IMR-90 (cell line): ENCODE data around the gene LILRB1. TPM values are rescaled to one million over a fixed set of nuclear protein-coding genes. Genes with fewer than 3 reads are reported as not detected.

Source experiments
- ATAC-seq: fragments of 200-7000 bp; cut with Tn5 transposase; 2 replicates; pipeline ENCODE4 v1.9.1; 2020; ENCODE audit warnings: low read depth, mild to moderate bottlenecking, moderate library complexity
- BruUV-seq: library from RNA; stranded (reverse); fragments of 400-500 nt; replicated peaks from 2 replicates; lab custom pipeline; 2021; lab: Mats Ljungman, UMichigan
- CTCF ChIA-PET: fragments of 300-600 bp; formaldehyde crosslinking; extraction: SDS; loops from one replicate; lab custom pipeline; 2021; ENCODE audit warnings: antibody characterized with exemption; lab: Yijun Ruan, JAX
- POLR2A ChIA-PET: fragments of 300-600 bp; sonication (Branson Sonifier 250); formaldehyde crosslinking; loops from one replicate; lab custom pipeline; 2022; ENCODE audit warnings: antibody characterized with exemption; ENCODE audit not compliant: unreplicated experiment; lab: Charles Lee
- DNase-seq: peaks from one replicate; pipeline ENCODE4 v3.0.0; 2013
- H2AFZ ChIP-seq: replicated peaks from 2 replicates; pipeline ENCODE3; 2013; ENCODE audit warnings: low read length, mild to moderate bottlenecking; ENCODE audit not compliant: poor library complexity
- H2AK5ac ChIP-seq: 2 replicates; pipeline ENCODE4 v1.6.1; 2013; ENCODE audit warnings: low read depth, low read length, inconsistent platforms
- H2AK9ac ChIP-seq: replicated peaks from 2 replicates; pipeline ENCODE3; 2013; ENCODE audit warnings: mild to moderate bottlenecking, low read depth, low read length, moderate library complexity; ENCODE audit not compliant: poor library complexity
- H2BK120ac ChIP-seq: 2 replicates; pipeline ENCODE4 v1.6.1; 2013; ENCODE audit warnings: low read depth, low read length, inconsistent platforms
- H2BK15ac ChIP-seq: 3 replicates; pipeline ENCODE4 v1.6.1; 2013; ENCODE audit warnings: low read depth, low read length, inconsistent platforms
- H2BK20ac ChIP-seq: 2 replicates; pipeline ENCODE4 v1.6.1; 2013; ENCODE audit warnings: low read depth, mild to moderate bottlenecking, inconsistent platforms, low read length, moderate library complexity
- H2BK5ac ChIP-seq: 2 replicates; pipeline ENCODE4 v1.6.1; 2013; ENCODE audit warnings: mild to moderate bottlenecking, low read depth, low read length, inconsistent platforms; ENCODE audit not compliant: poor library complexity, severe bottlenecking
- H3K14ac ChIP-seq: replicated peaks from 2 replicates; pipeline ENCODE4 v1.6.1; 2013; ENCODE audit warnings: low read depth, low read length, inconsistent platforms
- H3K18ac ChIP-seq: 2 replicates; pipeline ENCODE4 v1.6.1; 2013; ENCODE audit warnings: low read depth, low read length, control low read depth
- H3K23ac ChIP-seq: 2 replicates; pipeline ENCODE4 v1.6.1; 2013; ENCODE audit warnings: low read depth, low read length, inconsistent platforms
- H3K27ac ChIP-seq: 2 replicates; pipeline ENCODE4 v1.5.1; 2013; ENCODE audit warnings: mild to moderate bottlenecking, control low read depth, low read length; ENCODE audit not compliant: insufficient read depth
- H3K27me3 ChIP-seq: 2 replicates; pipeline ENCODE4 v1.6.1; 2013; ENCODE audit warnings: low read length; ENCODE audit not compliant: control insufficient read depth, insufficient read depth
- H3K36me3 ChIP-seq: 2 replicates; pipeline ENCODE4 v1.6.1; 2013; ENCODE audit warnings: low read length, mixed read lengths; ENCODE audit not compliant: control insufficient read depth, insufficient read depth
- H3K4ac ChIP-seq: 2 replicates; pipeline ENCODE4 v1.6.1; 2013; ENCODE audit warnings: low read depth, low read length, inconsistent platforms
- H3K4me1 ChIP-seq: 2 replicates; pipeline ENCODE4 v1.6.1; 2013; ENCODE audit warnings: low read length, mixed read lengths; ENCODE audit not compliant: control insufficient read depth, insufficient read depth
- H3K4me2 ChIP-seq: 2 replicates; pipeline ENCODE4 v1.6.1; 2013; ENCODE audit warnings: low read depth, mild to moderate bottlenecking, control low read depth, low read length, moderate library complexity
- H3K4me3 ChIP-seq: 2 replicates; pipeline ENCODE4 v1.5.1; 2013; ENCODE audit warnings: low read depth, mild to moderate bottlenecking, control low read depth, low read length, moderate library complexity; ENCODE audit not compliant: insufficient read depth
- H3K56ac ChIP-seq: 2 replicates; pipeline ENCODE4 v1.6.1; 2013; ENCODE audit warnings: low read length, inconsistent platforms; ENCODE audit not compliant: insufficient read depth; ENCODE audit errors: extremely low read depth
- H3K79me1 ChIP-seq, 2 experiments: 2 replicates each; pipeline ENCODE4 v1.6.1; 2013; ENCODE audit warnings: low read length in 2 of 2, inconsistent platforms in 1 of 2, low read depth in 1 of 2
- H3K9ac ChIP-seq: 2 replicates; pipeline ENCODE4 v1.6.1; 2013; ENCODE audit warnings: low read depth, low read length, control low read depth
- H3K9me1 ChIP-seq: 2 replicates; pipeline ENCODE4 v1.6.1; 2013; ENCODE audit warnings: low read length, inconsistent platforms; ENCODE audit not compliant: insufficient read depth
- H3K9me3 ChIP-seq: 2 replicates; pipeline ENCODE4 v1.6.1; 2013; ENCODE audit warnings: low read length; ENCODE audit not compliant: control insufficient read depth, insufficient read depth
- H4K20me1 ChIP-seq: 2 replicates; pipeline ENCODE4 v1.6.1; 2013; ENCODE audit warnings: low read length, inconsistent platforms; ENCODE audit not compliant: insufficient read depth
- H4K5ac ChIP-seq: 2 replicates; pipeline ENCODE4 v1.6.1; 2013; ENCODE audit warnings: mild to moderate bottlenecking, low read depth, low read length, control low read depth
- H4K8ac ChIP-seq, 2 experiments: 2 replicates each; pipeline ENCODE4 v1.6.1; 2013; ENCODE audit warnings: low read depth in 2 of 2, low read length in 2 of 2, control low read depth in 1 of 2, inconsistent platforms in 1 of 2
- H4K91ac ChIP-seq: 2 replicates; pipeline ENCODE4 v1.6.1; 2013; ENCODE audit warnings: low read depth, low read length, inconsistent platforms; ENCODE audit not compliant: insufficient read depth
- MAFK ChIP-seq: IDR thresholded peaks from 2 replicates; pipeline ENCODE4 v1.6.1; 2012; ENCODE audit warnings: low read depth, low read length, improper control_type of control experiment
- WGBS, 2 experiments: methylation state at CpG; one replicate each; pipeline versions ENCODE4 v1.1.5 to v1.1.7; 2013; ENCODE audit warnings: missing lambda C conversion rate in 2 of 2; ENCODE audit not compliant: insufficient read length in 1 of 2; ENCODE audit errors: extremely low coverage in 2 of 2; 5-methylcytosine and 5-hydroxymethylcytosine counted together
- dilution Hi-C: fragments of 300-500 bp; cut with HindIII; formaldehyde crosslinking; loops from one replicate; pipeline ENCODE4 v1.14.3; 2018; ENCODE audit warnings: low sequenced_read_pairs; ENCODE audit not compliant: unreplicated experiment
- in situ Hi-C: fragments of 300-500 bp; cut with MboI; formaldehyde crosslinking; loops from 3 replicates; pipeline ENCODE4 v1.14.3; 2019; ENCODE audit warnings: low sequenced_read_pairs, inconsistent platforms, mixed read lengths
- intact Hi-C: fragments of 100-400 bp; cut with micrococcal nuclease; formaldehyde crosslinking; loops from 2 replicates; pipeline ENCODE4 v1.10.0; 2022
- polyA plus RNA-seq, 3 experiments: library from polyadenylated mRNA; depleted of rRNA; stranded (reverse); fragments of >200 nt; gene quantifications; 2 replicates each; pipeline ENCODE4 v1.2.3, GENCODE V29; 2012; ENCODE audit warnings: low replicate concordance in 1 of 3
- total RNA-seq: library from RNA; depleted of rRNA; stranded (reverse); fragments of >200 nt; gene quantifications from 2 replicates; pipeline ENCODE4 v1.2.3, GENCODE V29; 2012
- TF ChIP-seq, protein P1 (sequence below): conservative IDR thresholded peaks from 2 replicates; pipeline ENCODE4 v1.5.1; 2012; ENCODE audit warnings: mild to moderate bottlenecking, low read depth, low read length, improper control_type of control experiment
- TF ChIP-seq, protein P2 (sequence below): fragments of 150-350 bp; IDR thresholded peaks from 2 replicates; pipeline ENCODE4 v1.6.1; 2017; ENCODE audit warnings: mild to moderate bottlenecking, antibody characterized with exemption, low read length, low read depth

LILRB1 gene
- total and polyA plus RNA-seq, 2 of the 4 experiments (the other 2 are of a cell fraction) = not detected

DNA sequence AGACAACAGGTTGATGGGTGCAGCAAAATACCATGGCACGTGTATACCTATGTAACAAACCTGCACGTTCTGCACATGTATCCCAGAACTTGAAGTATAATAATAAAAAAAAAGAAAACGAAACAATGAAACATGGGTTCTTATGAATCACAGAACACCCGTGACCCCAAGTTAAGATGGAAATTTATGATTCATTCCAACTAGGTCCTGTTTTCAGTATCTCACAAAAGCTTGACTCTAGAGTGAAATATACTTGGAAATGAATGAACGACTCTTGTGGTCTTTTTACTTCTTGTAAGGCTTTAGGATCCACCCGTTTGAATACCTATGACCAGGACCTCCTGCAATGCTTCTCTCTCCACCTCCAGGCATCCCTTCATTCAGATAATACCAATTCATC, 29.0 kb downstream of the LILRB1 start:
- no peaks in the 10 kb centered on the region for H3K9me1 ChIP-seq
- no peak overlapping the region for H3K18ac ChIP-seq
- H2BK5ac ChIP-seq = no peak overlapping the region
- no peak overlapping the region for H3K23ac ChIP-seq
- DNase-seq (no peak), ATAC-seq (no peak)
- H3K27me3 ChIP-seq = no peaks in the 10 kb centered on the region
- BruUV-seq = no TSS peak
- peaks cover 33% of the 10 kb centered on the region for H3K9me3 ChIP-seq
- CTCF ChIA-PET = no interaction called here
- no peak overlapping the region for H2BK15ac ChIP-seq
- H3K56ac ChIP-seq = no peak overlapping the region
- dilution Hi-C loops = no loop called here
- POLR2A ChIA-PET = no interaction called here
- WGBS, 2 experiments = no CpG with 5 or more reads among the region's 6 CpGs
- no peak overlapping the region for H4K8ac ChIP-seq
- no peak for TF ChIP-seq MAFK
- TF ChIP-seq, protein P1, sequence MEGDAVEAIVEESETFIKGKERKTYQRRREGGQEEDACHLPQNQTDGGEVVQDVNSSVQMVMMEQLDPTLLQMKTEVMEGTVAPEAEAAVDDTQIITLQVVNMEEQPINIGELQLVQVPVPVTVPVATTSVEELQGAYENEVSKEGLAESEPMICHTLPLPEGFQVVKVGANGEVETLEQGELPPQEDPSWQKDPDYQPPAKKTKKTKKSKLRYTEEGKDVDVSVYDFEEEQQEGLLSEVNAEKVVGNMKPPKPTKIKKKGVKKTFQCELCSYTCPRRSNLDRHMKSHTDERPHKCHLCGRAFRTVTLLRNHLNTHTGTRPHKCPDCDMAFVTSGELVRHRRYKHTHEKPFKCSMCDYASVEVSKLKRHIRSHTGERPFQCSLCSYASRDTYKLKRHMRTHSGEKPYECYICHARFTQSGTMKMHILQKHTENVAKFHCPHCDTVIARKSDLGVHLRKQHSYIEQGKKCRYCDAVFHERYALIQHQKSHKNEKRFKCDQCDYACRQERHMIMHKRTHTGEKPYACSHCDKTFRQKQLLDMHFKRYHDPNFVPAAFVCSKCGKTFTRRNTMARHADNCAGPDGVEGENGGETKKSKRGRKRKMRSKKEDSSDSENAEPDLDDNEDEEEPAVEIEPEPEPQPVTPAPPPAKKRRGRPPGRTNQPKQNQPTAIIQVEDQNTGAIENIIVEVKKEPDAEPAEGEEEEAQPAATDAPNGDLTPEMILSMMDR = no peak
- TF ChIP-seq, protein P2, sequence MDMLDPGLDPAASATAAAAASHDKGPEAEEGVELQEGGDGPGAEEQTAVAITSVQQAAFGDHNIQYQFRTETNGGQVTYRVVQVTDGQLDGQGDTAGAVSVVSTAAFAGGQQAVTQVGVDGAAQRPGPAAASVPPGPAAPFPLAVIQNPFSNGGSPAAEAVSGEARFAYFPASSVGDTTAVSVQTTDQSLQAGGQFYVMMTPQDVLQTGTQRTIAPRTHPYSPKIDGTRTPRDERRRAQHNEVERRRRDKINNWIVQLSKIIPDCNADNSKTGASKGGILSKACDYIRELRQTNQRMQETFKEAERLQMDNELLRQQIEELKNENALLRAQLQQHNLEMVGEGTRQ = no peak
- no peak overlapping the region for H3K4me3 ChIP-seq
- no peak overlapping the region for H2AFZ ChIP-seq
- no peak overlapping the region for H2BK20ac ChIP-seq
- in situ Hi-C loops = no loop called here
- H3K27ac ChIP-seq = no peak overlapping the region
- H4K20me1 ChIP-seq = no peaks in the 10 kb centered on the region
- H3K9ac ChIP-seq = no peak overlapping the region
- H3K14ac ChIP-seq = no peak overlapping the region
- H2AK9ac ChIP-seq = no peak overlapping the region
- H4K91ac ChIP-seq = no peak overlapping the region
- H4K5ac ChIP-seq = no peak overlapping the region
- H3K4ac ChIP-seq = no peak overlapping the region
- no peaks in the 10 kb centered on the region for H3K79me1 ChIP-seq
- H2AK5ac ChIP-seq = no peak overlapping the region
- H3K36me3 ChIP-seq = no peaks in the 10 kb centered on the region
- intact Hi-C loops = no loop called here
- H3K4me2 ChIP-seq = no peak overlapping the region
- H2BK120ac ChIP-seq = no peak overlapping the region
- no peaks in the 10 kb centered on the region for H3K4me1 ChIP-seq
